MCF 10A (cell line): ENCODE data around the gene PAQR4. TPM values are rescaled to one million over a fixed set of nuclear protein-coding genes. Genes with fewer than 3 reads are reported as not detected.

Source experiments
- BruUV-seq: library from RNA; stranded (reverse); fragments of 400-500 nt; replicated peaks from 2 replicates; lab custom pipeline; 2021; lab: Mats Ljungman, UMichigan
- CTCF ChIA-PET: fragments of 300-600 bp; sonication (Branson Sonifier 250); formaldehyde crosslinking; extraction: SDS; loops from one replicate; lab custom pipeline; 2021; ENCODE audit warnings: antibody characterized with exemption, inconsistent platforms; lab: Yijun Ruan, JAX
- POLR2A ChIA-PET: fragments of 300-600, 350-650 bp; sonication (Branson Sonifier 250); formaldehyde crosslinking; extraction: SDS; loops from one replicate; lab custom pipeline; 2020; ENCODE audit warnings: antibody characterized with exemption, inconsistent platforms; lab: Yijun Ruan, JAX
- DNase-seq: peaks from one replicate; pipeline ENCODE4 v3.0.0-alpha.2; 2018; ENCODE audit not compliant: unreplicated experiment
- H3K27ac Mint-ChIP-seq: one replicate; pipeline ENCODE4 v1.8.0; 2022; ENCODE audit warnings: mild to moderate bottlenecking, low read depth, mixed read lengths; ENCODE audit not compliant: unreplicated experiment
- H3K27me3 Mint-ChIP-seq: one replicate; pipeline ENCODE4 v1.8.0; 2022; ENCODE audit warnings: mixed read lengths; ENCODE audit not compliant: insufficient read depth, unreplicated experiment
- H3K36me3 Mint-ChIP-seq: one replicate; pipeline ENCODE4 v1.8.0; 2022; ENCODE audit warnings: mild to moderate bottlenecking, moderate library complexity, mixed read lengths; ENCODE audit not compliant: insufficient read depth, unreplicated experiment
- H3K4me1 Mint-ChIP-seq: one replicate; pipeline ENCODE4 v1.8.0; 2022; ENCODE audit warnings: mixed read lengths; ENCODE audit not compliant: insufficient read depth, unreplicated experiment
- H3K4me3 Mint-ChIP-seq: one replicate; pipeline ENCODE4 v1.8.0; 2022; ENCODE audit warnings: mild to moderate bottlenecking, moderate library complexity, mixed read lengths; ENCODE audit not compliant: unreplicated experiment
- H3K9me3 Mint-ChIP-seq: one replicate; pipeline ENCODE4 v1.8.0; 2022; ENCODE audit warnings: mixed read lengths; ENCODE audit not compliant: unreplicated experiment
- intact Hi-C: fragments of 100-400 bp; cut with micrococcal nuclease; formaldehyde crosslinking; loops from 2 replicates; pipeline ENCODE4 v1.14.1; 2022
- total RNA-seq: library from RNA; stranded (reverse); gene quantifications from 2 replicates; pipeline ENCODE4 v1.2.3, GENCODE V29; 2022
- TF ChIP-seq, protein P1 (sequence below): fragments of 200-600 bp; IDR thresholded peaks from one replicate; pipeline ENCODE4 v1.8.0; 2022; ENCODE audit warnings: antibody characterized with exemption, mild to moderate bottlenecking; ENCODE audit not compliant: unreplicated experiment

Gene PAQR4
- total RNA-seq, 1 experiment from 2014 or later: 7.9 TPM

- intact Hi-C loops: no loop called here
Measured at GRCh38 chr16:2952679-2953078, 16.5 kb upstream of the PAQR4 start.

DNA sequence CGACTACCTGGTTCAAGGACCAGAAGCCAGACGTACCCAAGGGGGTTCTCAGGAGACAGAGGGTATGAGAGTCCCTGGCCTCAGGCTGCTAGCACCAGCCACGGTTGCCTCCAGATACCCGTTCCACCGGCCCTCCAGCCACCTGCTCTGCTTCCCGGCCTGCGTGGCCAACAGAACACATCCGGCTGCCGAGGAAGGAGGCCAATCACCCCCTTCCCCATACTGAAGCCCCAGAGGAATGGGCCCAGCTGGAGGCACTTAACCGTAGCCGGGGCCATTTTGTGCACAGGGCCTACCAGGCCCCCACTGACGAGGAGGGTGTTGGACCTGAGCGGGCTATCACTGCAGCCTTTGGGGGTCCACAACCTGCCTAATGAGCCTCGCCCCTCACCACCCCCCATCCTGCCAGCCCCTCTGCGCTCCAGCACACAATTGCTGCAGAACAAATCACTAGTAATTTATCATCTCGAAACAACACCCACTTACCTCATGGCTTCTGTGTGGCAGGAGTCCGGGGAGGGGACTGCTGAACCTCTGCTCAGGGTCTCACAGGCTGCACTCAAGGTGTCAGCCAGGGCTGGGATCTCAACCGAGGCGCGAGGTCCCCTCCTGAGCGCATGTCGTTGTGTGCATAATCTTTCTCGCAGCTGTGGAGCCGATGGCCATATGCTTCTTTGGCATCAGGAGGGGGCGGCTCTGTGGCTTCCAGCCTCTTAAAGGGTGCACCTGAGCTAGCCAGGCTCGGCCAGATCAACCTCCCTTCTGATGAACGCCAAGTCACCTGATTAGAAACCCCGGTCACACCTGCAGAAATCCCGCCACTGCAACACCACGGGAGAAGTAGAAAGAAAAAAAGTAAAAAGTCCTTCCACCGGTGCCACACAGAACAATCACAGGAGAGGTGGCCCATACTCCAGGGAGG lies 15.2 kb upstream of the PAQR4 start:
- Mint-ChIP-seq H3K9me3 (no peaks in the 10 kb centered on the region), H3K4me1 (peaks cover 6% of the 10 kb centered on the region), H3K27ac (no peak overlapping the region), H3K36me3 (peaks cover 9% of the 10 kb centered on the region), H3K27me3 (peaks cover 11% of the 10 kb centered on the region), H3K4me3 (no peak overlapping the region)
- ChIA-PET POLR2A (no interaction called here), CTCF (interaction anchor here (2.0 kb wide), 1 partner anchor 27 kb away, joined by 10 read pairs; no protein-coding TSS in a partner anchor)
- TF ChIP-seq, protein P1, sequence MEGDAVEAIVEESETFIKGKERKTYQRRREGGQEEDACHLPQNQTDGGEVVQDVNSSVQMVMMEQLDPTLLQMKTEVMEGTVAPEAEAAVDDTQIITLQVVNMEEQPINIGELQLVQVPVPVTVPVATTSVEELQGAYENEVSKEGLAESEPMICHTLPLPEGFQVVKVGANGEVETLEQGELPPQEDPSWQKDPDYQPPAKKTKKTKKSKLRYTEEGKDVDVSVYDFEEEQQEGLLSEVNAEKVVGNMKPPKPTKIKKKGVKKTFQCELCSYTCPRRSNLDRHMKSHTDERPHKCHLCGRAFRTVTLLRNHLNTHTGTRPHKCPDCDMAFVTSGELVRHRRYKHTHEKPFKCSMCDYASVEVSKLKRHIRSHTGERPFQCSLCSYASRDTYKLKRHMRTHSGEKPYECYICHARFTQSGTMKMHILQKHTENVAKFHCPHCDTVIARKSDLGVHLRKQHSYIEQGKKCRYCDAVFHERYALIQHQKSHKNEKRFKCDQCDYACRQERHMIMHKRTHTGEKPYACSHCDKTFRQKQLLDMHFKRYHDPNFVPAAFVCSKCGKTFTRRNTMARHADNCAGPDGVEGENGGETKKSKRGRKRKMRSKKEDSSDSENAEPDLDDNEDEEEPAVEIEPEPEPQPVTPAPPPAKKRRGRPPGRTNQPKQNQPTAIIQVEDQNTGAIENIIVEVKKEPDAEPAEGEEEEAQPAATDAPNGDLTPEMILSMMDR: no peak
- no peak for DNase-seq
- no TSS peak for BruUV-seq
- intact Hi-C loops: no loop called here

More at GRCh38 chr16:2952679-2953078, 16.5 kb upstream of the PAQR4 start:
- ChIA-PET CTCF (interaction anchor here (0.7 to 3.9 kb wide), 4 partner anchors 9 to 1904 kb away, joined by 3 to 27 read pairs (median 7); no protein-coding TSS in a partner anchor), POLR2A (no interaction called here)
- Mint-ChIP-seq H3K27me3 (peaks cover 10% of the 10 kb centered on the region), H3K27ac (no peak overlapping the region), H3K4me3 (no peak overlapping the region), H3K9me3 (no peaks in the 10 kb centered on the region), H3K36me3 (peaks cover 9% of the 10 kb centered on the region), H3K4me1 (peaks cover 4% of the 10 kb centered on the region)
- DNase-seq: no peak
- TF ChIP-seq, protein P1: no peak
- BruUV-seq: no TSS peak

DNA sequence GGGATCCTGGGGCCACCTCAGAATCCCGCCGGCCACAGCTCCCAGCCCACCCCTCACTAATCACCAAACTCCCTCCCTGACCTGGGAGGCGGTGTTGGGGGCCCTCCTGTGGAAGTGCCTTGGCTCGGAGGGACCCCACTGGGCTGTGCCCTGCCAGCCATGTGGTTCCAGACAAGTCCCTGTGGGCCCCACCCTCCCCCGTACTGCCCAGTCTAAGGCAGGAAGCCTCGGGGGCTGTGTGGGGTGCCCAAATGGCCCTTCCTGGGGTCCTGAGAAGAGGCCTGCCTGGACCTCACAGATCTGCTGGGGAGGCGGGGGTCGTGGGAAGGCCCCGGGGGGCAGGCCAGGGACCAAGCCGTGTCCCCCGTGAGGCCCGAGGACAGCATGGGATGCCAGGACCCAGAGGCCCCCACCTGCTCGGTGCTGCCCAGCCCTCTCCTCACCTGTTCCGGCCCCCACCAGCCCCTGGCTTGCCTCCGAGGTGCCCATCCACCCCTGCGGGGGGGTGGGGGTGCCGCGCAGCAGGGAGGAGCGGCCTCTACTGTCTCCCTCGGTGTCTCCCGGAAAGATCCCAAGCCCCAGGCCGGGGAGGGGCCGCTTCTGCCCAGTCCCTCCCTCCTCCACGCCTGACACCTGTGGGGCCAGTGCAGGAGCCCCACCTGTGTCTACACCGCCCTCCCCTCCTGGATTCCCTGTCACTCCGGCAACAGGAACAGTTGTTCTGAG lies 14.3 kb upstream of the PAQR4 start:
- no peaks in the 10 kb centered on the region for H3K9me3 Mint-ChIP-seq
- TF ChIP-seq, protein P1: no peak
- no peak overlapping the region for H3K4me3 Mint-ChIP-seq
- DNase-seq: no peak
- intact Hi-C loops: no loop called here
- no TSS peak for BruUV-seq
- H3K36me3 Mint-ChIP-seq: peaks cover under 1% of the 10 kb centered on the region
- H3K27me3 Mint-ChIP-seq: peaks cover 11% of the 10 kb centered on the region
- H3K4me1 Mint-ChIP-seq: peaks cover 9% of the 10 kb centered on the region
- ChIA-PET POLR2A (no interaction called here), CTCF (no interaction called here)
- no peak overlapping the region for H3K27ac Mint-ChIP-seq

GRCh38 chr16:2955438-2955778 lies 13.7 kb upstream of the PAQR4 start:
- POLR2A ChIA-PET: no interaction called here
- BruUV-seq: no TSS peak
- Mint-ChIP-seq H3K9me3 (no peaks in the 10 kb centered on the region), H3K27me3 (peaks cover 11% of the 10 kb centered on the region), H3K27ac (no peak overlapping the region), H3K4me1 (peaks cover 9% of the 10 kb centered on the region), H3K4me3 (no peak overlapping the region), H3K36me3 (no peaks in the 10 kb centered on the region)
- no peak for DNase-seq
- intact Hi-C loops: no loop called here
- TF ChIP-seq, protein P1: no peak
- CTCF ChIA-PET: no interaction called here
